Left forelimb (tissue), 1 donor: ENCODE measurements around the gene CENPM.

Source experiments
- DNase-seq: peaks from one replicate; pipeline ENCODE4 v3.0.0-alpha.2; 2018; ENCODE audit warnings: low spot score

The CENPM gene

DNA sequence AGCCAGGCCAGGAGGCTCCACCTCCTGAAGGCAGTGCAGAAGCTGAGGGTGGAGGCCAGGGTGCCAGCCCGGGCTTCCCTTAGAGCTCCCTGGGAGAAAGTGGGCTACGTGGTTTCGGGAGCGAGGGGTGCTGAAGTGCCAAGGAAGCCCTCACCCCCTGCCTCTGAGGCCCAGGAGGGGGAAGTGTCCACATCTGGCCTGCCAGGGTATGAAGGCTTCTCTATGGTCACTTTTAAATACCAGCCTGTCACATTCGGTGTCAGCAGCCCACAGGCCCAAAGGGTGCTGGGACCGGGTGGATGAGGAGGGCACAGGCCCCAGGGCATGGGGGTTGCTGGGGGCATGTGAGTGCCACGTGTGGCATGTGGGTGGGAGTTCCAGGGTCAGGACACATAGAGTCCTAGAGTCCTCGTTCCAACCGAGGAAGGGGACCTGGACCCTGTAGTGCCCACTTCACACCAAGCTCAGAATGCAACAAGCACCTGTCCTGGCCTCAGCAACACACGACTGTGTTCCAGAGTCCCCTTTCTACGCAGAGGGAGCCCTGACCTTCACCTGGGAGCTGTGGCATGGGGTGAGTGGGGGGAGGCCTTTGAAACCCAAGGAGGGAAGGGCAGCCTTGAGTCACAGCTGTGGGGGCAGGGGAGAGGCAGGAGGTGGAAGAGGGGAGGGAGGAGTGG is 33.8 kb downstream of the CENPM start:
- DNase-seq: no peak

DNA sequence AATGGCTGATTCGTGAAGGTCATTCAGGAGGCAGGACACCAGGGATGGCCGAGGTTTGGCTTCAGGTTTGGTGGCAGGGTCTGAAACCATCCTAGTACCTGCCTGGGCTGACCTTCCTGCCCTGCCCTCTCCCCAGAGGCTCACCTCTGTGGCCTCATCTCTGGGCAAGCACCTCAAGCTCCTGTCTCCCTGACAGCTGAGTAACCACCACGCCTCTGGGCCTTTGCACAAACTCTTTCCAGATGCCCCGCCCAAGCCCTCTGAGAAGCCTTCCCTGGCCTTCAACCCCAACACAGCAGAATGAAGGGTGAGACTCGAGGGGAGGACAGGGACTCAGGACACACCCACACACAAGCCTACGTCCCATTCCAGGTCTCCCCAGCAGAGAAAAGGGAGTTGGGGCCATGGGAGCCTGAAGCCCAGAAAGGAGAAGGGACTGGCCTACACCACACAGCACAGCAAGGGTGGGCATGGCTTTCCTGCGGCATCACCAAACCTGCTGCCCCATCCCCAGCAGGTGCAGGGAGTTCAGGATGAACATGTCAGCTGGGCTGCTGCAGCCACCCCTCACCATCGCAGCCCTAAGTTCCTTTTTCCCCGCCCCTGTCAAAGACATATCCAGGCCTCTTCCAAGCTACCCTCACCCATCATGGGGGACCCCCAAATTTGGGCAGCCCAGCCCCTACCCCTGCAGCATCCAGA is 34.5 kb downstream of the CENPM start:
- no peak for DNase-seq

DNA sequence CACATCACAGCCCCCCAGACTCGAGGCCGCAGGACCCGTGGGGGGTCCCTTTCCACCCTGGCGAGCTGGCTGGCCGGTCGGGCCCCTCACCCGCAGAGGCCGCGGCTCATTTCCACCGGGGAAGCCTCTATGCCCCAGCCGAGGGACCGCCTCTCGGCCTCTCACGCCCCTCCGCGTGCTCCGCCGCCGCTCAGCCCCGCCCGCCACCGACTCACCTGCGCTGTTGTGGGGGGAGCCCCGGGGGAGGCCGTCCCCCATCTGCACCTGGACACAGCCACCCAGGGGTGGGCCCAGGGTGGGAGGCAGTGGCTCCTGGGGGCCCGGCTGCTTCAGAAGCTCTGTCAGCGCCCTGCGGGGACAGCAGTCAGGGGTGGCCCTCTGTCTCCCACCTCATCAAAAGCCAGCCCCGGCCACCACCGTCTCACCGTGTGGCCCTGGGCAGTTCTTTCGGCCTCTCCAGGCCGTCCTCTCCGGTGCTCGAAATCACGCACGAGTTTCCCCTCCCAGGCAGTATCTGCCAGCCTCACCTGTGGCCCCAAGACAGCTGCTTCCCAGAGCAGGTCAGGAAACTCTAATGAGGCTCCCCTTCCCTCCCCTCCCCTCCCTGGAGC is 35.8 kb downstream of the CENPM start:
- no peak for DNase-seq

DNA sequence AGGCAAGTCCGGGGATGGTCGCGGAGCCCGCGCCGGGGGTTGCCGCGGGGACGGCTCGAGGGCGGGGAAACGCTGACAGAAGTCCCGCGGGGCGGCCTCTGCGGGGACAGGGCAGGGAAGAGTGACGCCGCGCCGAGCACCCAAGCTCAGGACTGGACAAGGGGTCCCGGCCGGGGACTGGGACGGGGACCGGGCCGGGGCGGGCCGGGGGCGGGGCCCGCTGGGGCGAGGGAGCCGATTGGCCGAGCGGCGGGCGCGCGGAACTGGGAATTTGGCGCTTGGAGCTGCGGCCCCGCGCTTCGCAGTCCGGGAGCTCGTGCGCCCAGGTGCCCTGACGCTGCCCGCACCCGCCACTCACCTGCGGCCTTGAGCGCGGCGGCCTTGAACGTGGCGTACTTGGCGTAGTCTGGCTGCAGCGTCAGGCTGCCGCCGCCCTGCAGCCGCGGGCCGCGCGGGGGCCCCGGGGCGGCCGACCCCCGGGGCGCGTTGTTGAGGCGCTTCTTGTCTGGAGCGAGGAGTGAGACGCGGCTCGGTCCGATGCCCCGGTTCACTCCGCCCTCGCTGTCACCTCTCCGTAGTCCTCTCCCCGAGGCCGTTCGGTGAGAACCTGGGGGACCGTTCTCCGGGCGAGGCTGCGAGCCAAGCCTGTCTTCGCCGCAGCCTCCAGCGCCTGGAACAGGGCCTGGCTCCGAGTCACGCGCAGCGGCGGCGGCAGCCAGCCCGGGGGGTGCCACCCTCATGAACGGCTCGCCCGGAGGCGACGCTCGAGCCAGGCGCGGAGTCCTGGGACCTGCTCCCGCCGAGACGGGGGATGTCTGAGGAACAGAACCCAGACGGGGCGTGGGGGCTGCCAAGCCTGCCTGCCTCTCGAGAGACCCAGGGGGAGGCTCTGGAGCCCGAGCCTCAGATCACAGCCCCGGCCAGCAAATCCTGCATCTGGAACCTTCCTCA is 36.6 kb downstream of the CENPM start:
- DNase-seq: no peak

DNA sequence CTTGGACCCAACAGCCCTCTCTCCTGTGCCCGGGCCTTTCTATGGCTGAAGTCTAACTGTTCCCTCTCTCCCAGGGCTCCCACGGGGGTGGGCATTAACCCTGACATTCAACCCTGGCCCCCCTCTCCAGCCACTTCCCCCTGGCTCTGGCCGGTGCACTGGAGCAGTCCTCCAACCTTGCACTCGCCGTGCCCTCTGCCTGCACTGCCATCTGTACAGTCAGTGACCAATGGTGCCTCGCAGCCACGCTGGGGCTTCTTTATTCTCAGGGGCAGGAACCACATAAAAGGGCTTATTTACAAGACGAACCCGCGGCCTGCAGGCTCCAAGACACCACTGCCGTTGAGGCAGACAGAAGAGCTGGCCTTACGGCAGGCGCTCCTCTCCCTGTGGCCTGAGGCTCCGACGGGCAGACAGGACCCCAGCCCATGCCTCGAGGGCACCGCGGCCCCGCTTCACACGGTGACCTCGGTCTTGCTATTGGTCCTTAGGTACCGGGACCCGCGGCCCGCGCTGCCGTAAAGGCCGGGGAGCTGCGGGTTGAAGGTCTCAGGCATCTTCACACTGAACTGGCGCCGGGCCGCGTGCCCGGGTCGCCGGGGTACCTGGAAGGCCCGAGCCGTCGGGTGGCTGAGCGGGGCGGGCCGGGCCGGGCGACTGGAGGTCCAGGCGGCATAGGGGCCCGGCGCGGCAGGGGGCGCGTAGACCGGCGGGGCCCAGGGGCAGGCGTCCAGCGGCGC is 37.5 kb downstream of the CENPM start:
- DNase-seq: no peak

DNA sequence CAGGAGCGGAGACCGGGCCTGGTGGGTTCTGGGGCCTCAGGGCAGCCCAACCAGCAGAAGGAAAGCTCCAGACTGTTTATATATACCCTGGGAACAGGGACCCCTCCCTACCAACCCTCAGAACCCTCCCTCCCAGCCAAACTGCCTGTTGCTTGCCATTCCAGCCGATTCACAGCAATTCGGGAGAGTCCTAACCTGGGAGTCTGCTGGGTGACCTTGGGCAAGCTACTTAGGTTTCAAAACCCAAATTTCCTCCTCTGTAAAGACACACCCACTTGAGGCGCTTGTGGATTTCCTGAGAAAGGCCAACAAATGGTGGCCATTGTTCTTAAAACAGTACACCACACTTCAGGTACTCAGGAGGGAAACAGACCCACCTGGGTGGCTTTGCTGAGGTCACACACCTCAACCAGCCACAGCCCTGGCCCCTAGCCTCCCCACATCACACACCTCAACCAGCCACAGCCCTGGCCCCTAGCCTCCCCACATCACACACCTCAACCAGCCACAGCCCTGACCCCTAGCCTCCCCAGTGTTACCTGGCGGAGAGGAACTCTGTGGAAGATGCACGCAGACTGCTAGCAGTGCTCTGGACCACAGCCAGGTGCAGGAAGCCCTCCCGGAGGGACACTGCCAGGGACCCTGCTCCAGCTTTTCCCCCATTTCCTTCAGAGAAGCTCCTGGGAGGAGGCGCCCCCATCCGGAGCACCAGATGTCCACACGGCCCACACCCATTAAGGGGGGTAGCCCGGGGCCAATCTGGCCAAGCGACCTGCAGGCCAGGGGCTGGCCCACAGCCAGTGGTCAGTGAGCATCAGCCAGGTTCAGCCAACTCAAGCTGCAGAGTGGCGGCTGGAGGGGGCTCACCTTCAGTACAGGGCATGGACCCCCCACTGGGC is 38.3 kb downstream of the CENPM start:
- no peak for DNase-seq

DNA sequence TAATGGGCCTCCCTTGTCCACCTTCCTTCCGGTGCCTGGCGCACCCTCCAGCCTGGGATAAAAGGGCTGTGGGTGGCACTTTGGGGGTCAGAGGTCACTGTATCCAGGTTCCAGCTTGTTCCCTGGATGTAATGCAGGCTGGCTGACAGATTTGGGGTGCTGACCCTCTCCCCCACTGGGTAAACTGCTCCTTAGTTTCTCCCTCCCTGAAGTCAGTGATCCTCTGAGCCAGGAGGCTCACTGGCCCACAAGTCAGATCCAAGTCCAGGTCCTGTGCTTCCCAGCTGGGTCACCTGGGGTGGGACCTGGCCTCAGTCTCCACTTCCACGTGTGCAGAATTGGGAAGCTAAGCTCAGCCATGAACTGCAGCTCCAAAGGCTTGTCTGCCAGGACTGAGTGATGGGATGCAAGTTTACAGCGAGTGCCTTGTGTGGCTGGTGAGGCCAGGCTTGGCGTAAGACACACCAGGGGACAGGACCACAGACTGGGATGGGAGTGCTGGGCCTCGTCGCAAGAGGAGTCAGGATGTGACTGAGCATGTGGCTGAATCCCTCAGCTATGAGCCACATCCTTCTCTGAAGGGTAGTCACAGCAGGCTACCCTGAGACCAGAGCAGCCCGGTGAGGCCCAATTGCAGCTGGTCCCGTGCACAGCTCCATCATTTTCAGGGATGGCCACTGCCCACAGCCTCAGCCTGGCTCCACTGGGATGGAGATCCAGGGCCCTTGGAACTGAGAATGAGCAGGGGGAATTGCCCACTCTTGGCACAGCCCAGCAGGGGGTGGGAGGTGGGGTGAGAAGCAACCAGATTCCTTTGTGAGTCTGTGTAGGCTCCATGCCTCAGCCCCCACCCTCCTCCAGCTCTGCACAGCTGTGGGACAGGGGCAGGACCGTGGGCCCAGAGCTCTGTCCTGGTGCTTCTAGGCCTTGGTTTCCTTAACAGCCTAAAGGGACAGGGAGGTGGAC is 39.2 kb downstream of the CENPM start:
- no peak for DNase-seq

DNA sequence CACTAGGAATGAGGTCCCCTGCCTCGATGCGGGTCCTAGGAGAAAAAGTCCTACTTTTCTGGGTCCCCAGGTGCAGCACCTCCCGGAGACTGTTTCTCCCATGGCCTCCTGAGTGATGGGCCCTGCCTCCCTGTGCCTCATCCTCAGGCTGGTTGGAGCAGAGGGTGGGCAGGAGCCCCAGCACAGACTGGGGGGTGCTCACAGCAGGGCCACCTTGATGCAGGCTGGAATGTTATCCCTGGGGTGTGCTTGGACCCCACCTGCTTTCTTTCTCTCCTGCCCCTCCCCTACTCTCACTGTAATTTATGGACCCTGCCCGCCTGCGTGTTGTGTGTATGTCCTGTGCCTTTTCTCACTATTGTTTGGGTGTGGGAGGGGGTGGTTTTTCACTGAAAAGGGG is 40.1 kb downstream of the CENPM start:
- no peak for DNase-seq

DNA sequence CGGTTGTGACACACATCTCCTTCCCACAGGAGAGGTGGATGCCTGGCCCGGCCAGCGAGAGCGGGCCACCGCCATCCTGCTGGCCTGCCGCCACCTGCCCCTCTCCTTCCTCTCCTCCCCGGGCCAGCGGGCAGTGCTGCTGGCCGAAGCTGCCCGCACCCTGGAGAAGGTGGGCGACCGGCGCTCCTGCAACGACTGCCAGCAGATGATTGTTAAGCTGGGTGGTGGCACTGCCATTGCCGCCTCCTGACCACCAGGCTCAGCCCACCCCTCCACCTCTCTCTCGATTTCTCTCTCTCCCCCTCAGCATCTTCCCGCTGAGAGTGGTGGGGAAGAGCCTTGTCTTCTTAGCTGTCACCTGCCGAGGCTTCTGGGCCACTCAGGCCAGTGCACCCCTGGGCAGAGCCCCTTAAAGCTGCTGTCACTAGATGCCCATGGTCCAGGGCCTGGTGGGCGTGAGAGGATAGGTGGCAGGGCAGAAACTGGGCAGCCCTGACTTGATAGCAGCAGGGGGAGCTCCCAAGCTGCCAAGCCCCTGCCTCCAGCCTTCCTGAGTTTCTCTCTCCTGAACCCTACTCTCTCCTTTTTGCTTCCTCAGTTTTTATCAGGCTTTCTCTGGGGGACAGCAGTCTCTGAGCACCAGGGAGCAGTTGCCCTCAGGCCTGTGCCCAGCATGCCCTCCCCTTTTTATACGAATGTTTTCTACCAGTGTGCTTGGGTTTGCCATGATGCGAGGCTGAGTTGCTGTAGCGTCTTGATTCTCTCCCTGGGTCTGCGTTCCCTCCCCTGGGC is 41.3 kb downstream of the CENPM start:
- DNase-seq: no peak

DNA sequence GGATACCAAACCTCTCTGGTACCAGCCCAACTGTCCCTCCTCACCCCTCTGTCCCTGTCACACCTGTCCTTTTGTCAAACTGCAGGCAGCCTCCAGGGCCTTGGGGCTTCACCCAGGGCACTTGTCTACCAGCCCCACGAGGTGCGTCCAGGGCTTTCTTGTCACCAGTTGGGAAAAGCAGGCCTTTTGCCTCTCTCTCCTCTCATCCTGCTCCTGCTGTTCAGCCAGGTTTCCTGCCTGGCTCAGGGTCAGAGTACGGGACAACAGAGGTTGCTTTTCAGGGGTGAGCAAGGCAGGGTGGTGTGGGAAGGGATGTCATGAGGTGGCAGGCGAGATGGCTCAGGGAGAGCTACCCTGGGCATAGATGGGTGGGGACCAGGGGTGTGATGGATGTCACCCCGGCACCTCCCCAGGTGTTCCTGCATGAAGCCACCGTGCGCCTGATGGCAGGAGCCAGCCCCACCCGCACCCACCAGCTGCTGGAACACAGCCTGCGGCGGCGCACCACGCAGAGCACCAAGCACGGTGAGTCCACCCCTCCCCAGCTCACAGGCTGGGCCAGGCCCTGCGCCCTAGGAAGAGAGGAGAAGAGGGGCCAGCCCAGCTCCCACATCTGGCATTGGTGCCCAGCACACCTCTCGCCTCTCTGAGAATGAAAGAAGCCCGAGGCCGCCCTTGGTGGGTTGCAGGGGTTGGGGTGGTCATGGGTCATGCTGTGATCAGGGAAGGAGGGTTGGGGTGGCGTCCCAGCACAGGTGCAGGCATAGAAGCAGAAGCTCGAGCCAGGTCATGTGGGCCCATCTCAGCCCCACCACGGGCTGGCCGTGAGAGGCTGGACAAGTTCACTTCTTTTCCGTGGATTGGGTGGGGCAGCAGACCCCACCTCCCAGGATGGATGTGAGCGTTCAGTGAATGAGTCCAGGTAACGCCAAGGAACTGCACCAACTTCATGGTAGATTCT is 42.2 kb downstream of the CENPM start:
- DNase-seq: no peak

DNA sequence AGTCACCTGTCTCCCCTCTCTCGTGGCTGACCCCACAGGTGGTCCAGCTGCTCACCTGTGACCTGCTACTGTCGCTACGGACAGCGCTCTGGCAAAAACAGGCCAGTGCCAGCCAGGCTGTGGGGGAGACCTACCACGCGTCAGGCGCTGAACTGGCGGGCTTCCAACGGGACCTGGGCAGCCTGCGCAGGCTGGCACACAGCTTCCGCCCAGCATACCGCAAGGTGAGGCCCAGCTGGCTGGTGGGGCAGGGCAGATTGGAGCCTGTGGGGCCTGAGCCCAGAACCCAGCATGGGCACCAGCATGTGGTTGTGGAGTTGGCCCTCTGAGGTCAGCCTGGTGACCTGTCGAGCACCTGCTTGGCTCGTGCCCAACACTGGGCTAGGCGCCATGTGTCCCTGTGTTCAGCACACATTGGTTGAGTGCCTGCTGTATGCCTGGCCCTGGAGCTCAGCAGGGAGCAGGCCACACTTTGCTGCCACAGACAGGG is 44.0 kb downstream of the CENPM start:
- no peak for DNase-seq

DNA sequence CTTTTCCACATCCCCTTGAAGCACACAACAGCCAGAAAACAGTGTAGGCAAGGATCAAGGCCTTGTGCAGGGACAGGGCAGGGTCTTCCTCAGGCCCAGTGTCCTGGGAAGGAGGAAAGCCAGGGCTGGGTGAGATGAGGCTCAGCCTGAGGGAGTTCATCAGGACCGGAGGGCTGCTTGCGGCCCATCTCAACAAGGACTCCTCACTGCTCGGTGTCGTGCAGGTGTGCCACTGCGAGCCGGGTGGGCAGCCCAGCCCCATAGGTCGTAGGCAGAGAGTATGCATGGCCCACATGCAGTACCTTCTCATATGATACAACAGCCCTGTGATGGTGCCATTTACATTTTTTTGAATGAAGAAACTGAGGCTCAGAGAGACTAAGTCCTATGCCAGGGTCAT is 44.9 kb downstream of the CENPM start:
- no peak for DNase-seq

DNA sequence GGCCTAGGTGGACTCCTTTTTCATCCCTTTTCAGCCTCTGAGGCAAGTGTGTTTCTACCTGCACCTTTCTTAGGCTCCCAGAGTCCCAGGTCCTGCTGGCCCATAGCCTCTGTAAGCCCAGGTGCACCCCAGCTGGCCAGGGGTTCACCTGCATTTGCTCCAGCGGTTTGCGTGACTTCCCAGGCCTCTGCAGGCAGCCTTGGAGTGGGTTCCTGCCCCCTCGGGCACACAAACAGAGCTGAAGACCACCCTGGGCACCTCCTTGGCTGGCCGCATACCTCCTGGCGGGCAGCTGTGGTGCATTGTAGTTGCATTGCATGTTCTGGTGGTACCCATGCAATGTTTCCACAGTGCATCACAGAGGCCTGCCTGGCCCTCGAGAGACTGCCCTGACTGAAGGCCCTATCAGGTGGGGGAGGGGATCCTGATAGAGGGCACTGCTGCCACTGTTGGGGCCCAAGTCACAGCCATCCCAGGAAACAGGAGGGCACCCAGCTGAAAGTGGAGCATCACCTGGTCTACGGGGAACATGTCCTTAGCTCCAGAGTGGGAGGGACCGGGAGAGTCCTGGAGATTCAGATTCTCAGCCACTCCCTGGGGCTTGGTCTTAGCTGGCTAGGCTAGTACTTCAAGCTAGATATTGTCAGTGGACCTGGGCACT is 46.2 kb downstream of the CENPM start:
- DNase-seq: no peak

DNA sequence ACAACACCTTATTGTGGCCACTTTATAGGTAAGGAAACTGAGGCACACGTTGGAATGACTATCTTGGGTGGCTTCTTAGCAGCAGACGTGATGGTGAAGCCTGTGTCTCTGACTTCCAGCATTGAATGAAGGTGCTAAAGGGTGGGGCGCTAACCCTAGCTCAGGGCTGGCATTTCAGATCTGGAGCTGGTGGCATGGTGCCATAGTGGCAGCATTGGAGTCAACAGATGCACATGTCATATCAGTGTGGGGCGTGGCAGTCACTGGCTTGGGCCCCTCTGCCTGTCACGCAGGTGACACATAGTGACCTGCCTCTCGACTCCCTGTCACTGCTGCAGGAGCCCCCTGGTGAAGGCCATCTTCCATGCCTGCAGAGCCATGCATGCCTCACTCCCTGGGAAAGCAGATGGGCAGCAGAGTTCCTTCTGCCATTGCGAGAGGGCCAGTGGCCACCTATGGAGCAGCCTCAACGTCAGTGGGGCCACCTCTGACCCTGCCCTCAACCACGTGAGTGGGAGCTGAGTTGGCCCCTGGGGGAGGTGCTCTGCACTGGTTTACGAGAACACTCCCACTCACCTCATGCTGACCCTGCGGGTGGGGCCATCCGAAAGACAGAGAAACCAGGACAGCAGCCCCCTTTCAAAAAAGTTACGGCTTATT is 46.8 kb downstream of the CENPM start:
- no peak for DNase-seq

DNA sequence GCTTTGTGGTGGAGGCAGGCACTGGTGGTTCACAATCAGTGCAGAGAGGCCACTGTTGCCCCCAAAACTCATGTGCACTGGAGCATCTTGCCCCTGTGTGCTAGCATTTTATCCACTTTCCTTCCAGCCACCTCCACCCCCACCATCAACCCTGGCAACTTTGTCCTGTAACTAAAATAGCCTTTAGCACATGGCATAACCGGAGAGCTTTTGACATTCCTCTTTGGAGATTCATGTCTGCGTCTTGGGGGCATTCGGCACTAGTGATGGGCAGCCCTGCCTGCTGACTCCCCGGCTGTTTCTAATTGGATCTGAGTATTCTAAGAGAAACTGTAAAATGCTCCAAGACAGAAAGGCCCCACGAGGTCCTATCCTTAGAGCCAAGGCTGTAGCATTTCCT is 47.8 kb downstream of the CENPM start:
- DNase-seq: no peak

DNA sequence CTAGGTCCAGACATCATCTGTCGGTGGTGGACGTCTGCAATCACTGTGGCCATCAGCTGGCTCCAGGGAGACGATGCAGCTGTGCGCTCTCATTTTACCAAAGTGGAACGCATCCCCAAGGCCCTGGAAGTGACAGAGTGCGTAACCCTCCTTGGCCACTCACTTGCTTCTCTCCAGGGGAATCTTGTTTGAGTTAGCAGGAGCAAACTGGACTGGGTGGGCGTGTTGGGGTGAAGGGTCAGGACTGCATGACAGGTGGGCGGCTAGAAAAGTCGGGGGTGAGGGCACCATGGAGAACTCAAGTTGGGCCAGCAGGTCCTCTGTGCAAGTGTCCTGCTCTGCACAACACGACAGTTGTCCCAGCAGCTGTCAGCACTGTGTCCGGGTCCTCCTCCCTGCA is 48.3 kb downstream of the CENPM start:
- no peak for DNase-seq
